HT-29 (cell line): ENCODE data around the gene KRT8. TPM values are rescaled to one million over a fixed set of nuclear protein-coding genes. Genes with fewer than 3 reads are reported as not detected.

Experiments used
- DNase-seq: peaks from one replicate; pipeline ENCODE4 v3.0.0-alpha.2; 2015; ENCODE audit warnings: low spot score
- total RNA-seq: library from RNA; depleted of rRNA; stranded (reverse); fragments of >200 nt; shearing (Covaris generic); gene quantifications from 2 replicates; pipeline ENCODE4 v1.2.3, GENCODE V29; 2014; rRNA removed

KRT8 gene
- 5,686 and 5,723 TPM in 2 replicates for total RNA-seq

- peak; percentile 99 for DNase-seq
Measured at GRCh38 chr12:52904509-52905300, at the start of gene KRT8. TSS of gene KRT8 (minus strand) at chr12:52905076. CDS start at chr12:52904981, 95 bp downstream.

- peak; percentile 82 for DNase-seq
Measured at GRCh38 chr12:52953181-52953841, 48.4 kb upstream of the KRT8 start.

GRCh38 chr12:52952076-52952801, 47.4 kb upstream of the KRT8 start:
- DNase-seq: peak; percentile 54

GRCh38 chr12:52951640-52952039, 46.8 kb upstream of the KRT8 start:
- DNase-seq: peak; percentile 57

- DNase-seq: peak; percentile 49
Measured at GRCh38 chr12:52951126-52951525, 46.2 kb upstream of the KRT8 start.

GRCh38 chr12:52950553-52950952, 45.7 kb upstream of the KRT8 start:
- DNase-seq: no peak

- peak; percentile 88 for DNase-seq
Measured at GRCh38 chr12:52949413-52950331, 44.8 kb upstream of the KRT8 start.

GRCh38 chr12:52947738-52948423, 43.0 kb upstream of the KRT8 start:
- peak; percentile 54 for DNase-seq

- DNase-seq: peak; percentile 76
Measured at GRCh38 chr12:52946797-52947547, 42.1 kb upstream of the KRT8 start.

- DNase-seq: no peak
Measured at GRCh38 chr12:52946334-52946733, 41.5 kb upstream of the KRT8 start.

- peak; percentile 96 for DNase-seq
Measured at GRCh38 chr12:52945389-52946232, 40.7 kb upstream of the KRT8 start.

- DNase-seq: peak; percentile 74
Measured at GRCh38 chr12:52944683-52945388, 40.0 kb upstream of the KRT8 start.

GRCh38 chr12:52942901-52943181, 38.0 kb upstream of the KRT8 start:
- DNase-seq: no peak

- DNase-seq: peak; percentile 77
Measured at GRCh38 chr12:52942066-52942900, 37.4 kb upstream of the KRT8 start.

- DNase-seq: peak; percentile 1
Measured at GRCh38 chr12:52929538-52929937, 24.7 kb upstream of the KRT8 start.

- DNase-seq: no peak
Measured at GRCh38 chr12:52927964-52928363, 23.1 kb upstream of the KRT8 start.

GRCh38 chr12:52926596-52927234, 21.8 kb upstream of the KRT8 start:
- DNase-seq: no peak
